NT2/D1 (cell line): ENCODE measurements around the gene OPTC.

ENCODE experiments used
- SUZ12 ChIP-seq: IDR thresholded peaks from 2 replicates; pipeline ENCODE4 v1.6.1; 2011; ENCODE audit not compliant: insufficient read length, insufficient read depth; ENCODE audit errors: extremely low read depth
- YY1 ChIP-seq: IDR thresholded peaks from 2 replicates; pipeline ENCODE4 v1.6.1; 2011; ENCODE audit not compliant: insufficient read length, insufficient read depth
- ZNF274 ChIP-seq: IDR thresholded peaks from 2 replicates; pipeline ENCODE4 v1.6.1; 2011; ENCODE audit warnings: mild to moderate bottlenecking, low read depth, low read length

- TF ChIP-seq ZNF274 (no peak), SUZ12 (no peak), YY1 (no peak)
Observed at GRCh38 chr1:203523667-203524066, 29.7 kb downstream of the OPTC start.
